Epithelial cell of proximal tubule (primary cell): ENCODE measurements around the gene ZNF416. TPM values are rescaled to one million over a fixed set of nuclear protein-coding genes. Genes with fewer than 3 reads are reported as not detected.

Experiments
- DNase-seq: peaks from one replicate; pipeline ENCODE4 v3.0.0-alpha.2; 2011; ENCODE audit warnings: low read depth
- H3K4me3 ChIP-seq: 2 replicates; pipeline ENCODE4 v1.5.1; 2011; ENCODE audit warnings: low read depth, mild to moderate bottlenecking, low read length
- CTCF ChIP-seq: conservative IDR thresholded peaks from 2 replicates; pipeline ENCODE4 v1.5.1; 2012; ENCODE audit warnings: low read depth, mild to moderate bottlenecking, low read length
- total RNA-seq: library from RNA; depleted of rRNA; stranded (reverse); fragments of >200 nt; gene quantifications from 2 replicates; pipeline ENCODE4 v1.2.3, GENCODE V29; 2015

ZNF416 gene
- total RNA-seq, 1 donor from 2014 or later, result 2.0 TPM

- DNase-seq, result no peak
- H3K4me3 ChIP-seq, result peak overlapping the region; percentile 92
- no peak for TF ChIP-seq CTCF
These were observed 19.7 kb downstream of the ZNF416 start for GRCh38 chr19:57559008-57559403.

GRCh38 chr19:57558525-57558924 lies 20.2 kb downstream of the ZNF416 start:
- no peak for DNase-seq
- peak; percentile 17 for TF ChIP-seq CTCF
- H3K4me3 ChIP-seq, result peak overlapping the region; percentile 92

- H3K4me3 ChIP-seq, result no peak overlapping the region
These were observed 21.1 kb downstream of the ZNF416 start for GRCh38 chr19:57557659-57558058.

GRCh38 chr19:57552432-57552831 lies 26.3 kb downstream of the ZNF416 start:
- TF ChIP-seq CTCF, result no peak
- H3K4me3 ChIP-seq, result no peak overlapping the region
- DNase-seq, result no peak

More at GRCh38 chr19:57557659-57558058, 21.1 kb downstream of the ZNF416 start:
- TF ChIP-seq CTCF, result no peak
- DNase-seq, result no peak

DNA sequence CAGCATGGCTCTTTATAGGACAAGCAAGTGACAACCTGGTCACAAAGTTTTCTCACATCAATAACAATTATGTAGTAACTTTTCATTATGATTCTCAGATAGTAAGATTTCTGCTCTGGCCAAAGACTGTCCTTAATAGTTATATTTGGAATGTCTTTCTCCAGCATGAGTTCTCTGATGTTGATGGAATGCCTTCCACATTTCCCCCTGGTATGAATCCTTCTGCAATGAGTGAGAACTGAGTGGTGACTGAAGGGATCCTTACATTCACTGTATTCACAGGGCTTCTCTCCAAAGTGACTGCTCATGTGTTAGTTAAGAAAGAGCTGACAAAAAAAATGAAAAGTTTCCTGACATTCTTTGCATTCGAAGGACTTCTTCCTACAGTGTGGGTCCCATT lies 32.2 kb downstream of the ZNF416 start:
- TF ChIP-seq CTCF, result no peak
- no peak for DNase-seq
- H3K4me3 ChIP-seq, result no peak overlapping the region

GRCh38 chr19:57537953-57538547 lies 40.7 kb downstream of the ZNF416 start:
- H3K4me3 ChIP-seq, result no peak overlapping the region
- no peak for TF ChIP-seq CTCF
- DNase-seq, result no peak
